ENCODE data around the gene FFAR1.

FFAR1 gene

GRCh38 chr19:35310331-35310730 lies 37.4 kb upstream of the FFAR1 start:
- H3K4me1 Mint-ChIP-seq (ENCODE audit: low read depth): no peaks in the 10 kb centered on the region
- no peaks in the 10 kb centered on the region for H3K9me3 Mint-ChIP-seq (ENCODE audit: low read depth)
- no peaks in the 10 kb centered on the region for H3K36me3 Mint-ChIP-seq
- no peak overlapping the region for H3K4me3 Mint-ChIP-seq
- H3K27ac Mint-ChIP-seq: no peak overlapping the region
- no peaks in the 10 kb centered on the region for H3K27me3 Mint-ChIP-seq

- Mint-ChIP-seq H3K4me3 (no peak overlapping the region), H3K36me3 (no peaks in the 10 kb centered on the region), H3K9me3 (ENCODE audit: low read depth) (no peaks in the 10 kb centered on the region), H3K27ac (no peak overlapping the region), H3K27me3 (no peaks in the 10 kb centered on the region), H3K4me1 (ENCODE audit: low read depth) (no peaks in the 10 kb centered on the region)
These were observed 36.8 kb upstream of the FFAR1 start for GRCh38 chr19:35310811-35311465.

GRCh38 chr19:35311901-35312665 lies 35.6 kb upstream of the FFAR1 start:
- Mint-ChIP-seq H3K36me3 (no peaks in the 10 kb centered on the region), H3K27ac (no peak overlapping the region), H3K4me1 (ENCODE audit: low read depth) (no peaks in the 10 kb centered on the region), H3K27me3 (no peaks in the 10 kb centered on the region), H3K9me3 (ENCODE audit: low read depth) (no peaks in the 10 kb centered on the region), H3K4me3 (no peak overlapping the region)

GRCh38 chr19:35313587-35313986 lies 34.1 kb upstream of the FFAR1 start:
- Mint-ChIP-seq H3K27ac (no peak overlapping the region), H3K36me3 (no peaks in the 10 kb centered on the region), H3K9me3 (ENCODE audit: low read depth) (no peaks in the 10 kb centered on the region), H3K27me3 (no peaks in the 10 kb centered on the region), H3K4me1 (ENCODE audit: low read depth) (peaks cover 2% of the 10 kb centered on the region), H3K4me3 (no peak overlapping the region)

- peaks cover 7% of the 10 kb centered on the region for H3K4me1 Mint-ChIP-seq (ENCODE audit: low read depth)
- no peaks in the 10 kb centered on the region for H3K9me3 Mint-ChIP-seq (ENCODE audit: low read depth)
- H3K27me3 Mint-ChIP-seq: no peaks in the 10 kb centered on the region
- H3K27ac Mint-ChIP-seq: no peak overlapping the region
- no peaks in the 10 kb centered on the region for H3K36me3 Mint-ChIP-seq
- H3K4me3 Mint-ChIP-seq: no peak overlapping the region
These were observed 33.7 kb upstream of the FFAR1 start for GRCh38 chr19:35314031-35314430.

- Mint-ChIP-seq H3K9me3 (ENCODE audit: low read depth) (no peaks in the 10 kb centered on the region), H3K36me3 (no peaks in the 10 kb centered on the region), H3K4me1 (ENCODE audit: low read depth) (peaks cover 8% of the 10 kb centered on the region), H3K27ac (no peak overlapping the region), H3K4me3 (no peak overlapping the region), H3K27me3 (no peaks in the 10 kb centered on the region)
These were observed 32.7 kb upstream of the FFAR1 start for GRCh38 chr19:35314858-35315470.

GRCh38 chr19:35315883-35316282 lies 31.8 kb upstream of the FFAR1 start:
- Mint-ChIP-seq H3K9me3 (ENCODE audit: low read depth) (no peaks in the 10 kb centered on the region), H3K27ac (no peak overlapping the region), H3K36me3 (no peaks in the 10 kb centered on the region), H3K27me3 (no peaks in the 10 kb centered on the region), H3K4me3 (no peak overlapping the region), H3K4me1 (ENCODE audit: low read depth) (peaks cover 8% of the 10 kb centered on the region)

- Mint-ChIP-seq H3K9me3 (ENCODE audit: low read depth) (no peaks in the 10 kb centered on the region), H3K4me3 (no peak overlapping the region), H3K27ac (no peak overlapping the region)
These were observed 31.1 kb upstream of the FFAR1 start for GRCh38 chr19:35316560-35316959.

GRCh38 chr19:35317464-35318043 lies 30.1 kb upstream of the FFAR1 start:
- Mint-ChIP-seq H3K9me3 (ENCODE audit: low read depth) (peaks cover 5% of the 10 kb centered on the region), H3K27ac (no peak overlapping the region), H3K36me3 (peaks cover 2% of the 10 kb centered on the region), H3K4me1 (ENCODE audit: low read depth) (peaks cover 8% of the 10 kb centered on the region), H3K4me3 (no peak overlapping the region), H3K27me3 (no peaks in the 10 kb centered on the region)

More at GRCh38 chr19:35316560-35316959, 31.1 kb upstream of the FFAR1 start:
- no peaks in the 10 kb centered on the region for H3K36me3 Mint-ChIP-seq
- H3K4me1 Mint-ChIP-seq (ENCODE audit: low read depth): peaks cover 8% of the 10 kb centered on the region
- H3K27me3 Mint-ChIP-seq: no peaks in the 10 kb centered on the region

GRCh38 chr19:35318679-35319448 lies 28.8 kb upstream of the FFAR1 start:
- Mint-ChIP-seq H3K9me3 (ENCODE audit: low read depth) (peaks cover 7% of the 10 kb centered on the region), H3K27me3 (no peaks in the 10 kb centered on the region), H3K4me1 (ENCODE audit: low read depth) (peaks cover 8% of the 10 kb centered on the region), H3K27ac (no peak overlapping the region), H3K36me3 (peaks cover 2% of the 10 kb centered on the region), H3K4me3 (no peak overlapping the region)

- H3K4me3 Mint-ChIP-seq: no peak overlapping the region
- no peak overlapping the region for H3K27ac Mint-ChIP-seq
These were observed 27.5 kb upstream of the FFAR1 start for GRCh38 chr19:35320065-35320713.

GRCh38 chr19:35321291-35321690 lies 26.4 kb upstream of the FFAR1 start:
- H3K4me1 Mint-ChIP-seq (ENCODE audit: low read depth): peaks cover 8% of the 10 kb centered on the region
- H3K36me3 Mint-ChIP-seq: peaks cover 2% of the 10 kb centered on the region
- no peak overlapping the region for H3K27ac Mint-ChIP-seq
- peaks cover 7% of the 10 kb centered on the region for H3K9me3 Mint-ChIP-seq (ENCODE audit: low read depth)
- no peaks in the 10 kb centered on the region for H3K27me3 Mint-ChIP-seq
- no peak overlapping the region for H3K4me3 Mint-ChIP-seq

More at GRCh38 chr19:35320065-35320713, 27.5 kb upstream of the FFAR1 start:
- H3K9me3 Mint-ChIP-seq (ENCODE audit: low read depth): peaks cover 7% of the 10 kb centered on the region
- no peaks in the 10 kb centered on the region for H3K27me3 Mint-ChIP-seq
- peaks cover 8% of the 10 kb centered on the region for H3K4me1 Mint-ChIP-seq (ENCODE audit: low read depth)
- H3K36me3 Mint-ChIP-seq: peaks cover 2% of the 10 kb centered on the region

- Mint-ChIP-seq H3K36me3 (peaks cover 2% of the 10 kb centered on the region), H3K27ac (no peak overlapping the region), H3K4me3 (no peak overlapping the region), H3K9me3 (ENCODE audit: low read depth) (peaks cover 7% of the 10 kb centered on the region), H3K4me1 (ENCODE audit: low read depth) (peaks cover 8% of the 10 kb centered on the region), H3K27me3 (no peaks in the 10 kb centered on the region)
These were observed 25.7 kb upstream of the FFAR1 start for GRCh38 chr19:35322014-35322413.

- Mint-ChIP-seq H3K36me3 (no peaks in the 10 kb centered on the region), H3K9me3 (ENCODE audit: low read depth) (peaks cover under 1% of the 10 kb centered on the region), H3K27ac (no peak overlapping the region), H3K27me3 (peaks cover 2% of the 10 kb centered on the region), H3K4me3 (no peak overlapping the region), H3K4me1 (ENCODE audit: low read depth) (peaks cover 10% of the 10 kb centered on the region)
These were observed 20.1 kb upstream of the FFAR1 start for GRCh38 chr19:35327642-35328041.
